H1 (cell line): Measurements from ENCODE around the gene VPS18. TPM values are rescaled to one million over a fixed set of nuclear protein-coding genes. Genes with fewer than 3 reads are reported as not detected.

Source experiments
- CTCF ChIA-PET: fragments of 300-600 bp; sonication (Branson Sonifier 250); formaldehyde crosslinking; loops from one replicate; lab custom pipeline; 2021; ENCODE audit not compliant: partially characterized antibody; lab: Charles Lee
- POLR2A ChIA-PET: fragments of 300-600 bp; sonication (Branson Sonifier 250); formaldehyde crosslinking; loops from one replicate; lab custom pipeline; 2021; ENCODE audit warnings: inconsistent platforms; ENCODE audit not compliant: partially characterized antibody; lab: Charles Lee
- DNase-seq, 2 experiments: peaks; one replicate each; pipeline versions ENCODE4 v3.0.0 to v3.0.0-alpha.2; 2010 to 2022; ENCODE audit warnings: low spot score in 2 of 2, low read depth in 1 of 2, mixed read lengths in 1 of 2
- FAIRE-seq: peaks from 2 replicates; lab custom pipeline; 2011; peaks lifted over from hg19 to GRCh38; lab: Jason Lieb, UNC
- H2AFZ ChIP-seq: 2 replicates; pipeline ENCODE4 v1.8.1; 2012; ENCODE audit warnings: low read length, inconsistent platforms
- H2AK5ac ChIP-seq: 2 replicates; pipeline ENCODE4 v1.6.1; 2013; ENCODE audit warnings: low read depth, low read length
- H2BK120ac ChIP-seq: replicated peaks from 2 replicates; pipeline ENCODE3; 2013; ENCODE audit warnings: low read depth, low read length, inconsistent platforms
- H2BK12ac ChIP-seq: 2 replicates; pipeline ENCODE4 v1.6.1; 2013; ENCODE audit warnings: low read depth, low read length
- H2BK15ac ChIP-seq: 2 replicates; pipeline ENCODE4 v1.6.1; 2013; ENCODE audit warnings: low read length
- H2BK20ac ChIP-seq: 2 replicates; pipeline ENCODE4 v1.6.1; 2013; ENCODE audit warnings: low read length
- H2BK5ac ChIP-seq: 2 replicates; pipeline ENCODE4 v1.6.1; 2013; ENCODE audit warnings: low read depth, low read length
- H3K14ac ChIP-seq: 2 replicates; pipeline ENCODE4 v1.6.1; 2013; ENCODE audit warnings: inconsistent platforms; ENCODE audit not compliant: insufficient read length
- H3K18ac ChIP-seq: 2 replicates; pipeline ENCODE4 v1.6.1; 2013; ENCODE audit warnings: low read length; ENCODE audit errors: extremely low read depth
- H3K23ac ChIP-seq: 2 replicates; pipeline ENCODE4 v1.6.1; 2013; ENCODE audit warnings: inconsistent platforms; ENCODE audit not compliant: insufficient read length
- H3K23me2 ChIP-seq: 2 replicates; pipeline ENCODE4 v1.6.1; 2013; ENCODE audit warnings: low read depth, low read length
- H3K27ac ChIP-seq: 2 replicates; pipeline ENCODE4 v1.6.1; 2011; ENCODE audit warnings: low read depth, low read length, inconsistent platforms
- H3K27me3 ChIP-seq, 4 experiments: replicated peaks in 1 of 4; 1 replicate in 1 of 4; 2 replicates in 3 of 4; pipeline versions ENCODE4 v1.6.1 to v1.8.1; 2011 to 2013; ENCODE audit warnings: low read length in 3 of 4, mild to moderate bottlenecking in 3 of 4, inconsistent platforms in 2 of 4, mixed read lengths in 2 of 4, moderate library complexity in 1 of 4; ENCODE audit not compliant: control insufficient read depth in 3 of 4, insufficient read depth in 3 of 4; ENCODE audit errors: extremely low read depth in 1 of 4
- H3K36me3 ChIP-seq, 4 experiments: 2 replicates each; pipeline versions ENCODE4 v1.6.1 to v1.8.1; 2011 to 2013; ENCODE audit warnings: mild to moderate bottlenecking in 4 of 4, low read length in 3 of 4, moderate library complexity in 2 of 4, control low read depth in 1 of 4, inconsistent platforms in 1 of 4; ENCODE audit not compliant: insufficient read depth in 4 of 4, control insufficient read depth in 2 of 4
- H3K4ac ChIP-seq: replicated peaks from 2 replicates; pipeline ENCODE3; 2013; ENCODE audit warnings: low read length, low read depth, mixed read lengths, inconsistent platforms; ENCODE audit not compliant: insufficient read length
- H3K4me1 ChIP-seq, 4 experiments: replicated peaks in 1 of 4; 1 replicate in 1 of 4; 2 replicates in 3 of 4; pipeline versions ENCODE4 v1.6.1 to v1.8.1; 2011 to 2013; ENCODE audit warnings: low read length in 3 of 4, inconsistent platforms in 2 of 4, mixed read lengths in 1 of 4; ENCODE audit not compliant: insufficient read depth in 4 of 4, control insufficient read depth in 3 of 4
- H3K4me2 ChIP-seq, 2 experiments: 2 replicates each; pipeline versions ENCODE4 v1.6.1 to v1.8.1; 2011 to 2013; ENCODE audit warnings: low read depth in 2 of 2, low read length in 2 of 2, control low read depth in 1 of 2, inconsistent platforms in 1 of 2, mild to moderate bottlenecking in 1 of 2; ENCODE audit not compliant: insufficient read depth in 1 of 2
- H3K4me3 ChIP-seq, 4 experiments: fragments of 200-600, 300-600 bp in 1 of 4; sonication (generic), shearing (Covaris generic), sonication (Bioruptor Twin) in 1 of 4; 2 replicates each; pipeline versions ENCODE4 v1.5.1 to v1.8.1; 2011 to 2016; ENCODE audit warnings: low read length in 4 of 4, low read depth in 3 of 4, control low read depth in 2 of 4, inconsistent platforms in 2 of 4, mild to moderate bottlenecking in 2 of 4, mixed read lengths in 1 of 4, moderate library complexity in 1 of 4; ENCODE audit not compliant: insufficient read depth in 2 of 4; ENCODE audit errors: extremely low read depth in 1 of 4
- H3K56ac ChIP-seq: replicated peaks from 2 replicates; pipeline ENCODE3; 2013; ENCODE audit warnings: low read depth, mild to moderate bottlenecking, mixed read lengths, low read length, inconsistent platforms; ENCODE audit not compliant: insufficient read length
- H3K79me1 ChIP-seq: 2 replicates; pipeline ENCODE4 v1.6.1; 2013; ENCODE audit warnings: low read depth, low read length, control low read depth
- H3K79me2 ChIP-seq, 2 experiments: 2 replicates each; pipeline versions ENCODE4 v1.6.1 to v1.8.1; 2012 to 2013; ENCODE audit warnings: low read length in 2 of 2, mild to moderate bottlenecking in 2 of 2, inconsistent platforms in 1 of 2; ENCODE audit not compliant: insufficient read depth in 2 of 2, control insufficient read depth in 1 of 2
- H3K9ac ChIP-seq, 4 experiments: replicated peaks in 1 of 4; 1 replicate in 1 of 4; 2 replicates in 3 of 4; pipeline versions ENCODE4 v1.6.1 to v1.8.1; 2011 to 2013; ENCODE audit warnings: low read depth in 3 of 4, low read length in 3 of 4, control low read depth in 2 of 4, mild to moderate bottlenecking in 2 of 4, moderate library complexity in 2 of 4, inconsistent platforms in 1 of 4; ENCODE audit errors: extremely low read depth in 1 of 4
- H3K9me3 ChIP-seq, 2 experiments: 2 replicates each; pipeline versions ENCODE4 v1.6.1 to v1.8.1; 2012 to 2013; ENCODE audit warnings: mild to moderate bottlenecking in 2 of 2, moderate library complexity in 2 of 2, control low read depth in 1 of 2, inconsistent platforms in 1 of 2, low read depth in 1 of 2, low read length in 1 of 2, mixed read lengths in 1 of 2; ENCODE audit not compliant: insufficient read depth in 2 of 2
- H4K20me1 ChIP-seq, 2 experiments: replicated peaks in 1 of 2; 2 replicates each; pipeline versions ENCODE3 to v1.8.1; 2011 to 2013; ENCODE audit warnings: inconsistent platforms in 2 of 2, low read length in 2 of 2, mild to moderate bottlenecking in 1 of 2; ENCODE audit not compliant: insufficient read depth in 2 of 2, control insufficient read depth in 1 of 2
- H4K5ac ChIP-seq: 2 replicates; pipeline ENCODE4 v1.6.1; 2013; ENCODE audit warnings: low read length, low read depth, mixed read lengths, inconsistent platforms; ENCODE audit not compliant: insufficient read length
- H4K8ac ChIP-seq: 2 replicates; pipeline ENCODE4 v1.8.0; 2013; ENCODE audit warnings: mild to moderate bottlenecking, moderate library complexity, low read length, inconsistent platforms; ENCODE audit not compliant: insufficient read depth; ENCODE audit errors: extremely low read depth
- H4K91ac ChIP-seq: replicated peaks from 2 replicates; pipeline ENCODE3; 2013; ENCODE audit warnings: low read length, mixed read lengths, inconsistent platforms; ENCODE audit not compliant: insufficient read length
- ASH2L ChIP-seq: fragments of 200-600, 300-600 bp; sonication (generic); IDR thresholded peaks from one replicate; pipeline ENCODE4 v1.7.1; 2017; ENCODE audit warnings: low read length
- BRCA1 ChIP-seq: IDR thresholded peaks from 2 replicates; pipeline ENCODE4 v1.6.1; 2012; ENCODE audit warnings: low read depth, low read length, improper control_type of control experiment
- CBX5 ChIP-seq: fragments of 300-800, 300-1000 bp; sonication (generic); IDR thresholded peaks from 2 replicates; pipeline ENCODE4 v1.7.1; 2016; ENCODE audit warnings: antibody characterized with exemption, low read length, low read depth
- CBX8 ChIP-seq: fragments of 300-800, 300-1000 bp; sonication (generic); IDR thresholded peaks from 2 replicates; pipeline ENCODE4 v1.7.1; 2016; ENCODE audit warnings: low read depth, low read length, borderline replicate concordance
- CREB1 ChIP-seq: IDR thresholded peaks from 2 replicates; pipeline ENCODE4 v1.6.1; 2012; ENCODE audit warnings: inconsistent platforms
- E2F6 ChIP-seq: IDR thresholded peaks from 2 replicates; pipeline ENCODE4 v1.6.1; 2012; ENCODE audit warnings: inconsistent platforms
- HDAC6 ChIP-seq: IDR thresholded peaks from one replicate; pipeline ENCODE4 v1.7.1; 2012; ENCODE audit warnings: low read depth, mild to moderate bottlenecking, inconsistent platforms, low read length, moderate library complexity
- POLR2A ChIP-seq, 2 experiments: IDR thresholded peaks; 1 replicate in 1 of 2; 2 replicates in 1 of 2; pipeline ENCODE4 v1.6.1; 2011; ENCODE audit warnings: low read depth in 2 of 2, low read length in 2 of 2, mild to moderate bottlenecking in 2 of 2; ENCODE audit errors: control extremely low read depth in 1 of 2
- SAP30 ChIP-seq: fragments of 300-600 bp; sonication (generic); IDR thresholded peaks from 2 replicates; pipeline ENCODE4 v1.7.1; 2012; ENCODE audit warnings: low read length, moderate library complexity, mild to moderate bottlenecking, inconsistent platforms; ENCODE audit not compliant: insufficient read depth, insufficient replicate concordance
- SIN3A ChIP-seq, 2 experiments: IDR thresholded peaks in 1 of 2; conservative IDR thresholded peaks in 1 of 2; 2 replicates each; pipeline ENCODE4 v1.6.1; 2011 to 2012; ENCODE audit warnings: low read length in 2 of 2, improper control_type of control experiment in 1 of 2, low read depth in 1 of 2, mild to moderate bottlenecking in 1 of 2
- SIX5 ChIP-seq: IDR thresholded peaks from 2 replicates; pipeline ENCODE4 v1.6.1; 2011; ENCODE audit warnings: mild to moderate bottlenecking, low read depth, low read length
- SRF ChIP-seq: IDR thresholded peaks from 2 replicates; pipeline ENCODE4 v1.6.1; 2011; ENCODE audit warnings: mild to moderate bottlenecking, low read depth, low read length, moderate library complexity
- TBP ChIP-seq: IDR thresholded peaks from 2 replicates; pipeline ENCODE4 v1.6.1; 2011; ENCODE audit warnings: low read depth, low read length, improper control_type of control experiment
- TEAD4 ChIP-seq: IDR thresholded peaks from 2 replicates; pipeline ENCODE4 v1.6.1; 2012; ENCODE audit warnings: low read depth, low read length, inconsistent platforms, mixed read lengths
- ZNF274 ChIP-seq: IDR thresholded peaks from 2 replicates; pipeline ENCODE4 v1.7.0; 2012; ENCODE audit warnings: low read length, borderline replicate concordance; ENCODE audit errors: extremely low read depth
- WGBS, 2 experiments: shearing (Covaris generic) in 1 of 2; methylation state at CpG; one replicate each; pipeline versions ENCODE4 v1.1.6 to v1.1.7; 2013 to 2015; ENCODE audit warnings: low lambda C conversion rate in 2 of 2, mixed read lengths in 2 of 2, inconsistent platforms in 1 of 2, low coverage in 1 of 2, missing lambda C conversion rate in 1 of 2; ENCODE audit not compliant: insufficient replicate concordance in 2 of 2, insufficient coverage in 1 of 2, insufficient read length in 1 of 2; ENCODE audit errors: extremely low coverage in 1 of 2, missing lambda C conversion rate in 1 of 2; 5-methylcytosine and 5-hydroxymethylcytosine counted together
- polyA plus RNA-seq, 7 experiments: library from polyadenylated mRNA; depleted of rRNA in 3 of 7; stranded (reverse) in 5 of 7; unstranded in 2 of 7; fragments of >200 nt in 5 of 7; fragments of 200-250 nt in 2 of 7; gene quantifications; 1 replicate in 5 of 7; 2 replicates in 1 of 7; 4 replicates in 1 of 7; pipeline versions ENCODE4 v1.2.1 to v1.2.3, GENCODE V29; 2011 to 2013; ENCODE audit warnings: missing spikeins in 2 of 7, mixed read lengths in 2 of 7
- total RNA-seq: library from RNA; stranded (reverse); fragmentation: NEBNext Ultra II Directional; extraction: Animal tissue kit (Norgen Biotek cat#: 25700); gene quantifications from 2 replicates; pipeline ENCODE4 v1.2.1, GENCODE V29; 2021

VPS18 gene
- total and polyA plus RNA-seq, 2 of the 8 experiments (the other 6 are each of a cell fraction or from before 2014, with no cell fraction given): 28.9 to 32.7 TPM

GRCh38 chr15:40877694-40878093 lies 16.6 kb upstream of the VPS18 start:
- Histone ChIP-seq H3K56ac (no peak overlapping the region), H2BK20ac (no peak overlapping the region), H2AK5ac (no peak overlapping the region), H3K4ac (no peak overlapping the region), H4K5ac (no peak overlapping the region), H3K79me2 (no peaks in the 10 kb centered on the region), H3K23me2 (no peaks in the 10 kb centered on the region), H2BK120ac (no peak overlapping the region), H3K4me3 (no peak overlapping the region), H3K27me3 (0 out of 7 replicates have a peak, but pooled peaks cover 0 to 2% (median 0%) of the 10 kb centered on the region in 4 experiments), H3K4me2 (no peak overlapping the region), H2AFZ (no peak overlapping the region), H3K36me3 (no peaks in the 10 kb centered on the region), H4K20me1 (no peaks in the 10 kb centered on the region), H3K9me3 (no peaks in the 10 kb centered on the region), H3K9ac (no peak overlapping the region), H3K14ac (no peak overlapping the region), H3K18ac (no peak overlapping the region), H2BK5ac (no peak overlapping the region), H3K4me1 (peaks cover 0 to 10% (median 7%) of the 10 kb centered on the region in 4 experiments; a peak in 6 of 7 replicates), H3K23ac (no peak overlapping the region), H4K91ac (no peak overlapping the region), H2BK15ac (no peak overlapping the region), H4K8ac (no peak overlapping the region), H3K27ac (no peak overlapping the region), H3K79me1 (no peaks in the 10 kb centered on the region), H2BK12ac (no peak overlapping the region)
- ChIA-PET CTCF (interaction anchor here (1.0 to 10.9 kb wide), 2 partner anchors 17 to 25 kb away, joined by 3 to 63 read pairs; partner anchors contain the start of gene VPS18), POLR2A (interaction anchor here (1.1 to 1.4 kb wide), 3 partner anchors 13 to 183 kb away, joined by 3 read pairs; no protein-coding TSS in a partner anchor)
- DNase-seq (no peak), FAIRE-seq (no peak)
- WGBS, 2 experiments: 91% methylated on average over 2 of the region's 2 CpGs; no CpG with 5 or more reads in 1 of the 2 experiments
- TF ChIP-seq SAP30: no peak
- TF ChIP-seq HDAC6: no peak
- TF ChIP-seq TEAD4: no peak
- TF ChIP-seq ASH2L: no peak
- no peak for TF ChIP-seq TBP
- TF ChIP-seq SIX5: no peak
- no peak for TF ChIP-seq SIN3A (conservative IDR thresholded peaks at IDR 0.05 in 1 of 2, IDR thresholded peaks at IDR 0.05 in 1 of 2; ENCODE audit: low read depth in 1 of 2, low read length in 2 of 2)
- TF ChIP-seq E2F6: no peak
- no peak for TF ChIP-seq SRF
- no peak for TF ChIP-seq BRCA1
- no peak for TF ChIP-seq CBX8
- TF ChIP-seq POLR2A (IDR thresholded peaks at IDR 0.05; ENCODE audit: control extremely low read depth in 1 of 2, low read depth in 2 of 2, low read length in 2 of 2): no peak
- no peak for TF ChIP-seq ZNF274
- TF ChIP-seq CBX5: no peak
- no peak for TF ChIP-seq CREB1
